ENCODE data around the gene SIGLEC5. TPM values are rescaled to one million over a fixed set of nuclear protein-coding genes. Genes with fewer than 3 reads are reported as not detected.

Gene SIGLEC5
- total RNA-seq, 4 donors from 2014 or later, result 0.94 TPM; not detected in 3

DNA sequence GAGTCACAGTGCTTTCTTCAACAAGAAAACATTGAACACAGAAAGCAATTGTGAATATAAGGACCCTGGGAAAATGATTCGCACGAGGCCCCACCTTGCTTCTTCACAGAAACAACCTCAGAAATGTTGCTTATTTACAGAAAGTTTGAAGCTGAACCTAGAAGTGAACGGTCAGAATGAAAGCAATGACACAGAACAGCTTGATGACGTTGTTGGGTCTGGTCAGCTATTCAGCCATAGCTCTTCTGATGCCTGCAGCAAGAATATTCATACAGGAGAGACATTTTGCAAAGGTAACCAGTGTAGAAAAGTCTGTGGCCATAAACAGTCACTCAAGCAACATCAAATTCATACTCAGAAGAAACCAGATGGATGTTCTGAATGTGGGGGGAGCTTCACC is 43.4 kb downstream of the SIGLEC5 start:
- peaks cover 4 to 62% (median 13%) of the 10 kb centered on the region in 3 donors for H3K36me3 ChIP-seq
- H3K9me3 ChIP-seq, result peaks cover 0 to 27% (median 14%) of the 10 kb centered on the region in 3 donors
- intact Hi-C loops (cut with DNase I), result no loop called here
- no peak for DNase-seq
- no peak overlapping the region for H3K4me3 ChIP-seq
- no peaks in the 10 kb centered on the region for H3K27me3 ChIP-seq
- no peaks in the 10 kb centered on the region for H3K4me1 ChIP-seq
- TF ChIP-seq, protein P1, sequence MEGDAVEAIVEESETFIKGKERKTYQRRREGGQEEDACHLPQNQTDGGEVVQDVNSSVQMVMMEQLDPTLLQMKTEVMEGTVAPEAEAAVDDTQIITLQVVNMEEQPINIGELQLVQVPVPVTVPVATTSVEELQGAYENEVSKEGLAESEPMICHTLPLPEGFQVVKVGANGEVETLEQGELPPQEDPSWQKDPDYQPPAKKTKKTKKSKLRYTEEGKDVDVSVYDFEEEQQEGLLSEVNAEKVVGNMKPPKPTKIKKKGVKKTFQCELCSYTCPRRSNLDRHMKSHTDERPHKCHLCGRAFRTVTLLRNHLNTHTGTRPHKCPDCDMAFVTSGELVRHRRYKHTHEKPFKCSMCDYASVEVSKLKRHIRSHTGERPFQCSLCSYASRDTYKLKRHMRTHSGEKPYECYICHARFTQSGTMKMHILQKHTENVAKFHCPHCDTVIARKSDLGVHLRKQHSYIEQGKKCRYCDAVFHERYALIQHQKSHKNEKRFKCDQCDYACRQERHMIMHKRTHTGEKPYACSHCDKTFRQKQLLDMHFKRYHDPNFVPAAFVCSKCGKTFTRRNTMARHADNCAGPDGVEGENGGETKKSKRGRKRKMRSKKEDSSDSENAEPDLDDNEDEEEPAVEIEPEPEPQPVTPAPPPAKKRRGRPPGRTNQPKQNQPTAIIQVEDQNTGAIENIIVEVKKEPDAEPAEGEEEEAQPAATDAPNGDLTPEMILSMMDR (IDR thresholded peaks at IDR 0.05), result no peak
- TF ChIP-seq POLR2A (IDR thresholded peaks at IDR 0.05), result no peak
- H3K27ac ChIP-seq, result no peak overlapping the region
- 92 to 95% methylated on average over 3 to 4 of the region's 4 CpGs for WGBS, 2 donors

- H3K9me3 ChIP-seq, result peaks cover 0 to 27% (median 14%) of the 10 kb centered on the region in 3 donors
- H3K27me3 ChIP-seq, result no peaks in the 10 kb centered on the region
- peaks cover 6 to 67% (median 18%) of the 10 kb centered on the region in 3 donors for H3K36me3 ChIP-seq
- H3K4me1 ChIP-seq, result no peaks in the 10 kb centered on the region
- WGBS, 2 donors, result 80 to 91% methylated on average over 1 of the region's 1 CpG
- no peak overlapping the region for H3K4me3 ChIP-seq
- intact Hi-C loops (cut with DNase I), result no loop called here
- H3K27ac ChIP-seq, result no peak overlapping the region
- DNase-seq, result no peak
- TF ChIP-seq, protein P1 (IDR thresholded peaks at IDR 0.05), result no peak
- no peak for TF ChIP-seq POLR2A (IDR thresholded peaks at IDR 0.05)
Observed at GRCh38 chr19:51586103-51586728, 44.0 kb downstream of the SIGLEC5 start.

- peaks cover 6 to 62% (median 8%) of the 10 kb centered on the region in 3 donors for H3K36me3 ChIP-seq
- no peak overlapping the region for H3K27ac ChIP-seq
- H3K4me1 ChIP-seq, result peaks cover 6 to 19% (median 12%) of the 10 kb centered on the region in 3 donors
- no peaks in the 10 kb centered on the region for H3K9me3 ChIP-seq
- intact Hi-C loops (cut with DNase I), result no loop called here
- TF ChIP-seq, protein P1 (IDR thresholded peaks at IDR 0.05), result no peak
- no peak for TF ChIP-seq POLR2A (IDR thresholded peaks at IDR 0.05)
- H3K27me3 ChIP-seq, result no peaks in the 10 kb centered on the region
- H3K4me3 ChIP-seq, result no peak overlapping the region
- DNase-seq, result no peak
- 88 to 93% methylated on average over 4 to 6 of the region's 6 CpGs for WGBS, 2 donors
Observed at GRCh38 chr19:51576850-51577249, 53.4 kb downstream of the SIGLEC5 start.

- DNase-seq, result no peak
- H3K27me3 ChIP-seq, result no peaks in the 10 kb centered on the region
- intact Hi-C loops (cut with DNase I), result no loop called here
- no peaks in the 10 kb centered on the region for H3K9me3 ChIP-seq
- H3K4me3 ChIP-seq, result no peak overlapping the region
- no peak overlapping the region for H3K27ac ChIP-seq
- peaks cover 9 to 23% (median 14%) of the 10 kb centered on the region in 3 donors for H3K4me1 ChIP-seq
- H3K36me3 ChIP-seq, result peaks cover 0 to 39% (median 0%) of the 10 kb centered on the region in 3 donors
- 86 to 92% methylated on average over 2 to 3 of the region's 3 CpGs for WGBS, 2 donors
- TF ChIP-seq, protein P1 (IDR thresholded peaks at IDR 0.05), result no peak
Observed at GRCh38 chr19:51573331-51573730, 56.9 kb downstream of the SIGLEC5 start.

GRCh38 chr19:51572908-51573307 is 57.3 kb downstream of the SIGLEC5 start:
- DNase-seq, result no peak
- Histone ChIP-seq H3K27me3 (peaks cover 0 to 2% (median 0%) of the 10 kb centered on the region in 4 donors), H3K4me3 (no peak overlapping the region), H3K36me3 (peaks cover 0 to 35% (median 0%) of the 10 kb centered on the region in 3 donors), H3K4me1 (peaks cover 9 to 23% (median 14%) of the 10 kb centered on the region in 3 donors), H3K9me3 (no peaks in the 10 kb centered on the region), H3K27ac (no peak overlapping the region)
- no peak for TF ChIP-seq POLR2A (IDR thresholded peaks at IDR 0.05)
- TF ChIP-seq, protein P1 (IDR thresholded peaks at IDR 0.05), result no peak
- 73 to 79% methylated on average over 3 to 4 of the region's 4 CpGs for WGBS, 2 donors
- intact Hi-C loops (cut with DNase I), result no loop called here
